ENCODE results near the gene ZNF81.

DNA sequence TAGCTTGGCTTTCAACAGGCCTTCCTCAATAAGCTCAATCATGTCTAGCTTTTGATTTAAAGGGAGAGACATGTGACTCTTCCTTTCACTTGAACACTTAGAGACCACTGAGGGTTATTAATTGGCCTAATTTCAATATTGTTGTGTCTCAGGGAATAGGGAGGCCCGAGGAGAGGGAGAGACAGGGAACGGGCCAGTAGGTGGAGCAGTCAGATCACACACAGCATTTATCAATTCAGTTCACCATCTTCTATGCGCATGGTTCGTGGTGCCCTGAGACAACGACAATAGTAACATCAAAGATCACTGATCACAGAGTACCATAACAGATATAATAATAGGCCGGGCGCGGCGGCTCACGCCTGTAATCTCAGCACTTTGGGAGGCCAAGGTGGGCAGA is 17.8 kb downstream of the ZNF81 start:
- TF ChIP-seq CTCF (IDR thresholded peaks at IDR 0.05; ENCODE audit: borderline replicate concordance, extremely low read depth, low read length, poor library complexity, severe bottlenecking) (peak; percentile 56), EZH2 (IDR thresholded peaks at IDR 0.05; ENCODE audit: borderline replicate concordance, low read depth, low read length, severe bottlenecking) (no peak)

Measured in DND-41 (cell line).